ENCODE measurements around the gene P2RX6.

P2RX6 gene

DNA sequence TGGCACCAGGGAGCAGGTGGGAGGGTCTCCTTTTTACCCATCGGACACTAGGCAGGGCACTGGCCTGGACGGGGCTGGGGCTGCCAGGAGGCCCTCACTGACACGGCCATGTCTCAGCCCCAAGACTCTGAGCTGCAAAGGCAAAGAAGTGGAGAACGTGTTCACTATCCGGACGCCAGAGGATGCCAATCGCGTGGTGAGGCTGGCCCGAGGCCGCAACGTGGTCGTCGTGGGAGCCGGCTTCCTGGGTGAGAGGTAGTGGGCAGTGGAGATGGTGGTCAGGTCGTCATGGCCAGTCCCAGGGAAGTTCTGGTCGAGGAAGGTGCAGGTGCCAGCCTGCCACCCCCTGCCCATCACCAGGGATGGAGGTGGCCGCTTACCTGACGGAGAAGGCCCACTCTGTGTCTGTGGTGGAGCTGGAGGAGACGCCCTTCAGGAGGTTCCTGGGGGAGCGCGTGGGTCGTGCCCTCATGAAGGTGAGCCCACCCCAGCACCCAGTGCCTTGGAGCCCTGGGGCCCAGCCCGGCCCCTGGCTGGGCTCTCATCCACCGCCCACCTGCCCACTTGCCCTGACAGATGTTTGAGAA is 38.6 kb upstream of the P2RX6 start:
- TF ChIP-seq, protein P1, sequence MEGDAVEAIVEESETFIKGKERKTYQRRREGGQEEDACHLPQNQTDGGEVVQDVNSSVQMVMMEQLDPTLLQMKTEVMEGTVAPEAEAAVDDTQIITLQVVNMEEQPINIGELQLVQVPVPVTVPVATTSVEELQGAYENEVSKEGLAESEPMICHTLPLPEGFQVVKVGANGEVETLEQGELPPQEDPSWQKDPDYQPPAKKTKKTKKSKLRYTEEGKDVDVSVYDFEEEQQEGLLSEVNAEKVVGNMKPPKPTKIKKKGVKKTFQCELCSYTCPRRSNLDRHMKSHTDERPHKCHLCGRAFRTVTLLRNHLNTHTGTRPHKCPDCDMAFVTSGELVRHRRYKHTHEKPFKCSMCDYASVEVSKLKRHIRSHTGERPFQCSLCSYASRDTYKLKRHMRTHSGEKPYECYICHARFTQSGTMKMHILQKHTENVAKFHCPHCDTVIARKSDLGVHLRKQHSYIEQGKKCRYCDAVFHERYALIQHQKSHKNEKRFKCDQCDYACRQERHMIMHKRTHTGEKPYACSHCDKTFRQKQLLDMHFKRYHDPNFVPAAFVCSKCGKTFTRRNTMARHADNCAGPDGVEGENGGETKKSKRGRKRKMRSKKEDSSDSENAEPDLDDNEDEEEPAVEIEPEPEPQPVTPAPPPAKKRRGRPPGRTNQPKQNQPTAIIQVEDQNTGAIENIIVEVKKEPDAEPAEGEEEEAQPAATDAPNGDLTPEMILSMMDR (IDR thresholded peaks at IDR 0.05; ENCODE audit: extremely low read depth, insufficient read depth, missing control alignments) = no peak
- no peak for DNase-seq (ENCODE audit: low spot score)
- in situ Hi-C loops (cut with MboI; ENCODE audit: low pct_unique_long_range_greater_than_20kb, low sequenced_read_pairs, unreplicated experiment) = no loop called here

DNA sequence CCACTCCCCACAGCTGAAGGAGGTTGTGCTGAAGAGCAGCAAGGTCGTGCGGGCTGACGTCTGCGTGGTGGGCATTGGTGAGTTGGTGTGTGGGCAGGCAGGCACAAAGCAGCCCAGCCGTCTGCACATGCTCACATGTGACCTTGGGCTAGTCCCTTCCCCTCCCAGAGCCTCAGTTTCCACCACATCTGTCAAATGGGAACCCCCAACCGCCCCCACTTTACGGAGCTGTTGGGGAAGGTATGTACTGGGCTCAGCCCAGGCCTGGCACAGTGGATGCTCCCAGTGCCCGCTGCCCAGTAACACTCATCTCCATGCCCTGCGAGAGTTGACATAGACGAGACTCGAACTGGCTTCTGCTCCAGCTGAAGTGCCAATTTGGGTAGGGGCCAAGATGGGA is 37.9 kb upstream of the P2RX6 start:
- TF ChIP-seq, protein P1 (IDR thresholded peaks at IDR 0.05; ENCODE audit: extremely low read depth, insufficient read depth, missing control alignments) = no peak
- in situ Hi-C loops (cut with MboI; ENCODE audit: low pct_unique_long_range_greater_than_20kb, low sequenced_read_pairs, unreplicated experiment) = no loop called here
- DNase-seq (ENCODE audit: low spot score) = no peak

DNA sequence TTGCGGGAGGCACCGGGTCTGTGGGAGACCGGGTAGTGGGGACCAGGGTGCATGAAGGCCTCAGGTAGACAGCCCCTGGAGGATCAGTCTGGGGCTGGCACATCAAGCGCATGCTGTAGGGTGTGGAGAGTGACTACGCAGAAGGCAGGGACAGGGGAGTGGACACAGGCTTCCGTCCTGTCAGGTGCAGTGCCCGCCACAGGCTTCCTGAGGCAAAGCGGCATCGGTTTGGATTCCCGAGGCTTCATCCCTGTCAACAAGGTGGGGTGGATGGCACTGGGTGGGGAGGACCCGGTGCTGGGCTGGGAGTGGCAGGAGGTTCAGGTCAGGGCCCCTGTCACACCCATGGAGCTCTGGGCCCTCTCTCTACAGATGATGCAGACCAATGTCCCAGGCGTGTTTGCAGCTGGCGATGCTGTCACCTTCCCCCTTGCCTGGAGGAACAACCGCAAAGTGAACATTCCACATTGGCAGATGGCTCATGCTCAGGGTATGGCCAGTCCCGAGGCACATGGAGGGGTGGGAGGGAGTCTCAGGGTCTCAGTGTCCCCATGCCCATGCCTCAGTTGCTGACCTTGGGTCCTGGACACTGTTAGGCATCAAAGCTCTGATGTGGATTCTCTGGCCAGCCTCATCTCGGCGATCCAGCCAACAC is 37.3 kb upstream of the P2RX6 start:
- DNase-seq (ENCODE audit: low spot score) = no peak
- TF ChIP-seq, protein P1 (IDR thresholded peaks at IDR 0.05; ENCODE audit: extremely low read depth, insufficient read depth, missing control alignments) = no peak

DNA sequence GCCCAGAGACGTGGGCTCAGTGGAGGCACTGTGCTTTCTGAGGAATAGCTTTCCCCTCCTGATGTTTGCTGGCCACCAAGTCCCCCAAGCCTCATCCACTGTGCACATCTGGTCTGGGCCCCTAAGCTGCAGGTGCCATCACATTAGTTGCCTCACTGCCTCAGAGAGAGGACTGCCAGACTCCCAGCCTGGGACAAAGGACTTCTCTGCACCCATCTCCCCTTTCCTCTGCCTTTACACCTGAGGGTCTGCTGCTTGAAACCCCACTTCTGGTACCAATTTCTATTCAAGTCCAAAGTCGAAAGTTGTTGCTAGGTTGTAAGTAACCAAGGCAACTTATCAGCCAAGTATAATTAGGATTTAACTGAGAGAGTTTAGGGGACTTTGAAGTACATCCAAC is 36.5 kb upstream of the P2RX6 start:
- TF ChIP-seq, protein P1 (IDR thresholded peaks at IDR 0.05; ENCODE audit: extremely low read depth, insufficient read depth, missing control alignments) = no peak
- no peak for DNase-seq (ENCODE audit: low spot score)
- in situ Hi-C loops (cut with MboI; ENCODE audit: low pct_unique_long_range_greater_than_20kb, low sequenced_read_pairs, unreplicated experiment) = no loop called here

More for the DNA sequence above, 37.3 kb upstream of the P2RX6 start:
- in situ Hi-C loops (cut with MboI; ENCODE audit: low pct_unique_long_range_greater_than_20kb, low sequenced_read_pairs, unreplicated experiment) = no loop called here

DNA sequence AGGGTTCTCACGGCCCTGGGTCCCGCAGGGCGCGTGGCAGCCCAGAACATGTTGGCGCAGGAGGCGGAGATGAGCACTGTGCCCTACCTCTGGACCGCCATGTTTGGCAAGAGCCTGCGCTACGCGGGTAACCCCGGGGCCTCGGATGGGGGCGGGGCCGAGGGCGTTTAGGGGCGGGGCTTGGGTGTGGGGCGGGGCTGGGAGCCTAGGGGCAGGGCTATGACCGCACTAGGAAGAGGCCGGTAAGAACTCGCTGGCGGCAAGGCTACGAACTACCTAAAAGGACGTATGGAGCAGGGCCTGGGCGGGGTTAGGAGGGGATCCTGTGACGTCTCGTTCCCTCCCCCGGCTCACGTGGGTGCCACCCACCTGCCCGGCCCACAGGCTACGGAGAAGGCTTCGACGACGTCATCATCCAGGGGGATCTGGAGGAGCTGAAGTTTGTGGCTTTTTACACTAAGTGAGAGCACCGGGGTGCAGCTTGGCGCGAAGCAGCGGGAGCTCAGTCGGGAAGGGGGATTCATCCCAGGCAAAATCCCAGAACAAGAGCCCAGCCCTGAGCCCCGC is 35.6 kb upstream of the P2RX6 start:
- in situ Hi-C loops (cut with MboI; ENCODE audit: low pct_unique_long_range_greater_than_20kb, low sequenced_read_pairs, unreplicated experiment) = no loop called here
- DNase-seq (ENCODE audit: low spot score) = peak; percentile 73
- TF ChIP-seq, protein P1 (IDR thresholded peaks at IDR 0.05; ENCODE audit: extremely low read depth, insufficient read depth, missing control alignments) = no peak

DNA sequence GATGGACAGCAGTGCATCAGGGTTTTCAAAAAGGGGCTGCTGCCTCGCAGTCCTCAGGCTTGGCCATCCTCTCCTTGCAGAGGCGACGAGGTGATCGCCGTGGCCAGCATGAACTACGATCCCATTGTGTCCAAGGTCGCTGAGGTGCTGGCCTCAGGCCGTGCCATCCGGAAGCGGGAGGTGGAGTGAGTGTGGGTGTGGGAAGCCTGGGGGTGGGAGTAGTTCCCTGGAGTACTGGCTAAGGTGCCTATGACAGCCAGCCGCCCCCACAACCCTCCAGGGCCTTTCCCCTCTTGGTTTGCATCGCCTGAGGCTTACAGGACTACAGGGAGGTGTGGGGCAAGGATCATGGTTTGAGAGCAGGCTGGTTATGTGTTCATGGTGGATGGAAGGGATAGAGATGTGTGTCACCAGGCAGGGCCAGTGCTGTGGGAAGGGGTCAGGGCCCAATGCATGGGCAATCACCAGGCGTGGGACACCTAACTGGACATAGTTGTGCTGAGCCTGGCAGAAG is 35.0 kb upstream of the P2RX6 start:
- in situ Hi-C loops (cut with MboI; ENCODE audit: low pct_unique_long_range_greater_than_20kb, low sequenced_read_pairs, unreplicated experiment) = no loop called here
- no peak for DNase-seq (ENCODE audit: low spot score)
- TF ChIP-seq, protein P1 (IDR thresholded peaks at IDR 0.05; ENCODE audit: extremely low read depth, insufficient read depth, missing control alignments) = no peak
